Epidermal melanocyte (primary cell): Measurements from ENCODE around the gene ANTXR2.

ENCODE experiments used
- DNase-seq: peaks from one replicate; pipeline ENCODE4 v3.0.0; 2011; ENCODE audit warnings: low spot score; ENCODE audit not compliant: insufficient read length

ANTXR2 gene

GRCh38 chr4:80069837-80070731 lies 2.9 kb downstream of the ANTXR2 start:
- DNase-seq = no peak

GRCh38 chr4:80069108-80069836 lies 3.8 kb downstream of the ANTXR2 start:
- no peak for DNase-seq

- DNase-seq = no peak
These were observed 7.4 kb downstream of the ANTXR2 start for GRCh38 chr4:80065601-80066000.

GRCh38 chr4:80062527-80062926 lies 10.5 kb downstream of the ANTXR2 start:
- no peak for DNase-seq

GRCh38 chr4:80060804-80061203 lies 12.2 kb downstream of the ANTXR2 start:
- DNase-seq = no peak

- DNase-seq = no peak
These were observed 14.3 kb downstream of the ANTXR2 start for GRCh38 chr4:80058740-80059139.

- no peak for DNase-seq
These were observed 18.7 kb downstream of the ANTXR2 start for GRCh38 chr4:80054375-80054774.

- DNase-seq = no peak
These were observed 19.7 kb downstream of the ANTXR2 start for GRCh38 chr4:80053140-80053910.

- no peak for DNase-seq
These were observed 23.1 kb downstream of the ANTXR2 start for GRCh38 chr4:80049813-80050534.

- DNase-seq = no peak
These were observed 23.6 kb downstream of the ANTXR2 start for GRCh38 chr4:80049402-80049801.

GRCh38 chr4:80045786-80046185 lies 27.2 kb downstream of the ANTXR2 start:
- DNase-seq = peak; percentile 30

- DNase-seq = no peak
These were observed 29.5 kb downstream of the ANTXR2 start for GRCh38 chr4:80043541-80043940.

GRCh38 chr4:80042821-80043220 lies 30.2 kb downstream of the ANTXR2 start:
- DNase-seq = no peak

GRCh38 chr4:80037864-80038263 lies 35.2 kb downstream of the ANTXR2 start:
- no peak for DNase-seq

GRCh38 chr4:80036949-80037685 lies 35.9 kb downstream of the ANTXR2 start:
- DNase-seq = peak; percentile 38

- no peak for DNase-seq
These were observed 36.7 kb downstream of the ANTXR2 start for GRCh38 chr4:80036306-80036705.

- no peak for DNase-seq
These were observed 37.7 kb downstream of the ANTXR2 start for GRCh38 chr4:80035336-80035735.

- no peak for DNase-seq
These were observed 39.4 kb downstream of the ANTXR2 start for GRCh38 chr4:80033581-80033980.

- DNase-seq = no peak
These were observed 43.7 kb downstream of the ANTXR2 start for GRCh38 chr4:80029364-80029763.

- DNase-seq = no peak
These were observed 45.4 kb downstream of the ANTXR2 start for GRCh38 chr4:80027611-80028010.
